ENCODE data around the gene DSTYK.

- TF ChIP-seq, protein P1, sequence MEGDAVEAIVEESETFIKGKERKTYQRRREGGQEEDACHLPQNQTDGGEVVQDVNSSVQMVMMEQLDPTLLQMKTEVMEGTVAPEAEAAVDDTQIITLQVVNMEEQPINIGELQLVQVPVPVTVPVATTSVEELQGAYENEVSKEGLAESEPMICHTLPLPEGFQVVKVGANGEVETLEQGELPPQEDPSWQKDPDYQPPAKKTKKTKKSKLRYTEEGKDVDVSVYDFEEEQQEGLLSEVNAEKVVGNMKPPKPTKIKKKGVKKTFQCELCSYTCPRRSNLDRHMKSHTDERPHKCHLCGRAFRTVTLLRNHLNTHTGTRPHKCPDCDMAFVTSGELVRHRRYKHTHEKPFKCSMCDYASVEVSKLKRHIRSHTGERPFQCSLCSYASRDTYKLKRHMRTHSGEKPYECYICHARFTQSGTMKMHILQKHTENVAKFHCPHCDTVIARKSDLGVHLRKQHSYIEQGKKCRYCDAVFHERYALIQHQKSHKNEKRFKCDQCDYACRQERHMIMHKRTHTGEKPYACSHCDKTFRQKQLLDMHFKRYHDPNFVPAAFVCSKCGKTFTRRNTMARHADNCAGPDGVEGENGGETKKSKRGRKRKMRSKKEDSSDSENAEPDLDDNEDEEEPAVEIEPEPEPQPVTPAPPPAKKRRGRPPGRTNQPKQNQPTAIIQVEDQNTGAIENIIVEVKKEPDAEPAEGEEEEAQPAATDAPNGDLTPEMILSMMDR (conservative IDR thresholded peaks at IDR 0.05), result no peak
- no peak for TF ChIP-seq ZFX (IDR thresholded peaks at IDR 0.05)
Observed at GRCh38 chr1:205210756-205211168, 740 bp downstream of the DSTYK start.

Data from C4-2B (cell line).